HEK293T (cell line): ENCODE data around the gene GALK1.

Experiments
- ARNT ChIP-seq: fragments of 450-650 bp; IDR thresholded peaks from 2 replicates; pipeline ENCODE4 v1.6.1; 2017; ENCODE audit warnings: mild to moderate bottlenecking
- BHLHE40 ChIP-seq: fragments of 450-650 bp; IDR thresholded peaks from 2 replicates; pipeline ENCODE4 v1.6.1; 2016; ENCODE audit warnings: mild to moderate bottlenecking, moderate library complexity, borderline replicate concordance
- ELF4 ChIP-seq: fragments of 450-650 bp; IDR thresholded peaks from 2 replicates; pipeline ENCODE4 v1.6.1; 2017; ENCODE audit warnings: antibody characterized with exemption
- FOXK2 ChIP-seq: fragments of 450-650 bp; IDR thresholded peaks from 2 replicates; pipeline ENCODE4 v1.6.1; 2016; ENCODE audit warnings: mild to moderate bottlenecking
- FOXM1 ChIP-seq: fragments of 450-650 bp; IDR thresholded peaks from 2 replicates; pipeline ENCODE4 v1.6.1; 2017; ENCODE audit warnings: mild to moderate bottlenecking, borderline replicate concordance
- HDGF ChIP-seq: fragments of 450-650 bp; IDR thresholded peaks from 2 replicates; pipeline ENCODE4 v1.6.1; 2017; ENCODE audit warnings: antibody characterized with exemption, borderline replicate concordance
- LEF1 ChIP-seq: fragments of 450-650 bp; IDR thresholded peaks from 2 replicates; pipeline ENCODE4 v1.6.1; 2017; ENCODE audit warnings: mild to moderate bottlenecking, borderline replicate concordance
- NFRKB ChIP-seq: fragments of 450-650 bp; IDR thresholded peaks from 2 replicates; pipeline ENCODE4 v1.6.1; 2016; ENCODE audit warnings: mild to moderate bottlenecking, moderate library complexity
- PKNOX1 ChIP-seq: fragments of 450-650 bp; IDR thresholded peaks from 2 replicates; pipeline ENCODE4 v1.6.1; 2016
- SP1 ChIP-seq: fragments of 450-650 bp; IDR thresholded peaks from 2 replicates; pipeline ENCODE4 v1.6.1; 2017
- SUZ12 ChIP-seq: fragments of 450-650 bp; IDR thresholded peaks from 2 replicates; pipeline ENCODE4 v1.6.1; 2016; ENCODE audit warnings: mild to moderate bottlenecking
- TARDBP ChIP-seq: fragments of 450-650 bp; IDR thresholded peaks from 2 replicates; pipeline ENCODE4 v1.6.1; 2016
- ZNF384 ChIP-seq: fragments of 450-650 bp; IDR thresholded peaks from 2 replicates; pipeline ENCODE4 v1.6.1; 2016

DNA sequence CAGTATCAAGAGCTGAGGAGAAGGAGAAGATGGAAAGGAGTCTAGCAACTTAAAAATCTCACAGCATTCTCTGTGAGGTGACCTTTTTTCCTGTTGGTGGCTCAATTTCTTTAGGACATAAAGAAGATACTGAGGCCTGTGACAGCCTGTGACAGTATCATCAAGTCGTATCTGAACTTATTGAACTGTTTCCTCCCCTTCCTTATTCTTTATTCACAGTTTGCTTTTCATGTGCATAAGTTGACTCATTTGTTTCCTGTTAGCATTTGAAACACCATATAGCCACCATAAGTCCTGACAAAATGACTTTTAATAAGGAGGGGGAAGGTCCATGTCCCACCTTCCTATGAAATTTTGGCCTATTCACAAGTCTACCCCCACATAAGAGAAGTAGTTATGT is 28.5 kb upstream of the GALK1 start:
- TF ChIP-seq LEF1 (no peak), SP1 (no peak), FOXK2 (no peak), SUZ12 (no peak), PKNOX1 (no peak), ARNT (no peak), BHLHE40 (no peak), NFRKB (no peak), FOXM1 (no peak), TARDBP (no peak), ZNF384 (no peak), HDGF (no peak), ELF4 (no peak)
